WTC11 (cell line): ENCODE data around the gene EP400. TPM values are rescaled to one million over a fixed set of nuclear protein-coding genes. Genes with fewer than 3 reads are reported as not detected.

Experiments
- ATAC-seq: fragments of 200-7000 bp; cut with Tn5 transposase; 2 replicates; pipeline ENCODE4 v1.10.0; 2021; ENCODE audit warnings: mild to moderate bottlenecking, moderate library complexity
- CTCF ChIA-PET: fragments of 300-600 bp; sonication (Branson Sonifier 250); formaldehyde crosslinking; loops from one replicate; lab custom pipeline; 2021; ENCODE audit warnings: antibody characterized with exemption; lab: Charles Lee
- POLR2A ChIA-PET: fragments of 350-600 bp; sonication (Branson Sonifier 250); formaldehyde crosslinking; loops from one replicate; lab custom pipeline; 2021; ENCODE audit warnings: antibody characterized with exemption; lab: Charles Lee
- DNase-seq: peaks from one replicate; pipeline ENCODE4 v3.0.0; 2021; ENCODE audit warnings: low spot score
- H3K27ac Mint-ChIP-seq: 2 replicates; pipeline ENCODE4 v1.8.0; 2021; ENCODE audit warnings: mixed read lengths
- H3K27me3 Mint-ChIP-seq: 2 replicates; pipeline ENCODE4 v1.8.0; 2021; ENCODE audit warnings: low read depth, mild to moderate bottlenecking, moderate library complexity, mixed read lengths
- H3K36me3 Mint-ChIP-seq: 2 replicates; pipeline ENCODE4 v1.8.0; 2021; ENCODE audit warnings: mixed read lengths
- H3K4me1 Mint-ChIP-seq: 2 replicates; pipeline ENCODE4 v1.8.0; 2022; ENCODE audit warnings: mixed read lengths
- H3K4me3 Mint-ChIP-seq: 2 replicates; pipeline ENCODE4 v1.8.0; 2021; ENCODE audit warnings: mild to moderate bottlenecking, moderate library complexity, mixed read lengths
- H3K9me3 Mint-ChIP-seq: 2 replicates; pipeline ENCODE4 v1.8.0; 2021; ENCODE audit warnings: mixed read lengths
- ETV6 ChIP-seq: sonication (generic); formaldehyde crosslinking; IDR thresholded peaks from 2 replicates; pipeline ENCODE4 v1.8.1; 2022; ENCODE audit warnings: mild to moderate bottlenecking, missing genetic modification reagents
- HMGA2 ChIP-seq: fragments of 250-450 bp; sonication (Bioruptor Pico); IDR thresholded peaks from 2 replicates; pipeline ENCODE4 v1.4.0; 2021; ENCODE audit warnings: mild to moderate bottlenecking, moderate library complexity
- NR2C2 ChIP-seq: sonication (generic); formaldehyde crosslinking; IDR thresholded peaks from 2 replicates; pipeline ENCODE4 v1.8.0; 2022; ENCODE audit warnings: mild to moderate bottlenecking, missing genetic modification reagents
- RORB ChIP-seq: fragments of 250-450 bp; sonication (Bioruptor Pico); IDR thresholded peaks from 2 replicates; pipeline ENCODE4 v1.9.0; 2021; ENCODE audit warnings: mild to moderate bottlenecking
- SMAD3 ChIP-seq: sonication (generic); formaldehyde crosslinking; IDR thresholded peaks from 2 replicates; pipeline ENCODE4 v1.8.0; 2022; ENCODE audit warnings: missing genetic modification reagents, mild to moderate bottlenecking, borderline replicate concordance
- TCF7 ChIP-seq: sonication (generic); formaldehyde crosslinking; IDR thresholded peaks from 2 replicates; pipeline ENCODE4 v1.8.0; 2022; ENCODE audit warnings: mild to moderate bottlenecking, low read depth, missing genetic modification reagents, moderate library complexity
- ZBTB21 ChIP-seq: sonication (generic); formaldehyde crosslinking; IDR thresholded peaks from 2 replicates; pipeline ENCODE4 v1.8.1; 2023; ENCODE audit warnings: mild to moderate bottlenecking, missing genetic modification reagents, borderline replicate concordance
- ZNF416 ChIP-seq: fragments of 250-450 bp; sonication (Bioruptor Pico); IDR thresholded peaks from 2 replicates; pipeline ENCODE4 v1.9.0; 2021; ENCODE audit warnings: mild to moderate bottlenecking, inconsistent platforms
- ZNF423 ChIP-seq: fragments of 250-450 bp; sonication (Bioruptor Pico); IDR thresholded peaks from 2 replicates; pipeline ENCODE4 v2.1.2; 2022; ENCODE audit warnings: mild to moderate bottlenecking, moderate library complexity
- total RNA-seq: library from RNA; stranded (reverse); gene quantifications from 3 replicates; pipeline ENCODE4 v1.2.3, GENCODE V29; 2021
- TF ChIP-seq, protein P1 (sequence below): fragments of 250-450 bp; sonication (Bioruptor Pico); IDR thresholded peaks from 2 replicates; pipeline ENCODE4 v2.1.2; 2022; ENCODE audit warnings: mild to moderate bottlenecking, moderate library complexity
- TF ChIP-seq, protein P2 (sequence below): fragments of 250-450 bp; sonication (Bioruptor Pico); IDR thresholded peaks from 2 replicates; pipeline ENCODE4 v1.8.0; 2021; ENCODE audit warnings: mild to moderate bottlenecking
- TF ChIP-seq, protein P3 (sequence below): sonication (generic); formaldehyde crosslinking; IDR thresholded peaks from 2 replicates; pipeline ENCODE4 v1.8.1; 2022; ENCODE audit warnings: low read depth, missing genetic modification reagents, borderline replicate concordance
- TF ChIP-seq, protein P4 (sequence below): sonication (generic); formaldehyde crosslinking; IDR thresholded peaks from 2 replicates; pipeline ENCODE4 v1.8.1; 2023; ENCODE audit warnings: mild to moderate bottlenecking, missing genetic modification reagents, moderate library complexity
- TF ChIP-seq, protein P5 (sequence below): fragments of 250-450 bp; sonication (Bioruptor Pico); IDR thresholded peaks from 2 replicates; pipeline ENCODE4 v1.9.0; 2021; ENCODE audit warnings: moderate library complexity, mild to moderate bottlenecking, inconsistent platforms, borderline replicate concordance
- TF ChIP-seq, protein P6 (sequence below): sonication (generic); formaldehyde crosslinking; IDR thresholded peaks from 2 replicates; pipeline ENCODE4 v1.8.0; 2022; ENCODE audit warnings: mild to moderate bottlenecking, missing genetic modification reagents

The EP400 gene
- total RNA-seq, 1 experiment from 2014 or later: 75.8 TPM

DNA sequence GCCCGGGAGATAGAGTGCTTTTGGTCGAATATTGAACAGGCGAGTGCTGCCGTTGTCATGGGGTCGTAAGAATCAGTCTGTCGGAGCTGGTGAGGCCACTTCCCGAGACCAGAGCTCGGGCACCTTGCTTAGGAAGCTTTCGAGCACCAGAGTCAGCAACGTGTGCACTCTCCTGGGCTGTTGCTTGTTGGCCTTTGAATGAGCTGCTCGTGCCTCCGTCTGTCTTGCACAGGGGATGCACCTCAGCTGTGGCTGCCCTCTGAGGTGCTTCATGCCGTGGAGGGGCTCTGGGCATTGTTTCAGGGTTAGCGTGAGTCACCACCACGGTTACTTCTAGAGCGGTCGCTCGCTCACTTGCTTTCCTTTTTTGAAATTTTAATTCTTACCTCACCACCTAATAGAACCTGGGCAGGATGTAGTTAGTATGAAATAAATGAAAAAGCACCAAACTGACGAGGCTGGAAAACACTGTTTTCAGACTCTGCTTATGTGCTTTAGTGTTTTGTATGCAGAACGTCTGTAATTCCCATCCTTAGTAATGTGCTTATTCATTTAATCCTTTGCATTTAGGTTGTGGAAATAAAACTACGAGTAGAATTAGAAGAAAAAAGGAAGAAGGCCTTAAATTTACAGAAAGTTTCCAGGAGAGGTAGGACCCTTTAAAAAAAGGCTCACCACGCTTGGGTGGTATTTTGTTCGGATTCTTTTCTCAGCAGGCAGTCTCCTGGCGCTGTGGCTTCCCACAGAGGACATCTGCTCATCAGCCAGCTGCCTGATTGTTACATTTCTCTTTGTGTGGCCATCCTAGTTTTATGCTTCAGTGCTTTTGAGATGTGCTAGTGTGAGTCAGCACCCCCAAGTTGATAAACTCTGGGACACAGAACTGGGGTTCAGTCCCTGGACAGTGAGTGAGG is 40.6 kb downstream of the EP400 start:
- no peak for TF ChIP-seq HMGA2 (CRISPR knock-in tag)
- peak; percentile 90 for TF ChIP-seq ZNF423
- TF ChIP-seq, protein P1, sequence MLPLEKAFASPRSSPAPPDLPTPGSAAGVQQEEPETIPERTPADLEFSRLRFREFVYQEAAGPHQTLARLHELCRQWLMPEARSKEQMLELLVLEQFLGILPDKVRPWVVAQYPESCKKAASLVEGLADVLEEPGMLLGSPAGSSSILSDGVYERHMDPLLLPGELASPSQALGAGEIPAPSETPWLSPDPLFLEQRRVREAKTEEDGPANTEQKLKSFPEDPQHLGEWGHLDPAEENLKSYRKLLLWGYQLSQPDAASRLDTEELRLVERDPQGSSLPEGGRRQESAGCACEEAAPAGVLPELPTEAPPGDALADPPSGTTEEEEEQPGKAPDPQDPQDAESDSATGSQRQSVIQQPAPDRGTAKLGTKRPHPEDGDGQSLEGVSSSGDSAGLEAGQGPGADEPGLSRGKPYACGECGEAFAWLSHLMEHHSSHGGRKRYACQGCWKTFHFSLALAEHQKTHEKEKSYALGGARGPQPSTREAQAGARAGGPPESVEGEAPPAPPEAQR (CRISPR knock-in tag): no peak
- TF ChIP-seq, protein P2, sequence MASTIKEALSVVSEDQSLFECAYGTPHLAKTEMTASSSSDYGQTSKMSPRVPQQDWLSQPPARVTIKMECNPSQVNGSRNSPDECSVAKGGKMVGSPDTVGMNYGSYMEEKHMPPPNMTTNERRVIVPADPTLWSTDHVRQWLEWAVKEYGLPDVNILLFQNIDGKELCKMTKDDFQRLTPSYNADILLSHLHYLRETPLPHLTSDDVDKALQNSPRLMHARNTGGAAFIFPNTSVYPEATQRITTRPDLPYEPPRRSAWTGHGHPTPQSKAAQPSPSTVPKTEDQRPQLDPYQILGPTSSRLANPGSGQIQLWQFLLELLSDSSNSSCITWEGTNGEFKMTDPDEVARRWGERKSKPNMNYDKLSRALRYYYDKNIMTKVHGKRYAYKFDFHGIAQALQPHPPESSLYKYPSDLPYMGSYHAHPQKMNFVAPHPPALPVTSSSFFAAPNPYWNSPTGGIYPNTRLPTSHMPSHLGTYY: no peak
- no peaks in the 10 kb centered on the region for H3K27me3 Mint-ChIP-seq
- H3K36me3 Mint-ChIP-seq: peaks cover 59% of the 10 kb centered on the region
- H3K4me1 Mint-ChIP-seq: peaks cover 49% of the 10 kb centered on the region
- ATAC-seq (peak; percentile 78), DNase-seq (peak; percentile 55)
- peak overlapping the region; percentile 43 for H3K4me3 Mint-ChIP-seq
- H3K9me3 Mint-ChIP-seq: no peaks in the 10 kb centered on the region
- CTCF ChIA-PET: interaction anchor here (1.2 to 1.8 kb wide), 3 partner anchors 12 to 161 kb away, joined by 3 to 7 read pairs (median 5); partner anchors contain the start of gene EP400
- POLR2A ChIA-PET: no interaction called here
- peak overlapping the region; percentile 99 for H3K27ac Mint-ChIP-seq

DNA sequence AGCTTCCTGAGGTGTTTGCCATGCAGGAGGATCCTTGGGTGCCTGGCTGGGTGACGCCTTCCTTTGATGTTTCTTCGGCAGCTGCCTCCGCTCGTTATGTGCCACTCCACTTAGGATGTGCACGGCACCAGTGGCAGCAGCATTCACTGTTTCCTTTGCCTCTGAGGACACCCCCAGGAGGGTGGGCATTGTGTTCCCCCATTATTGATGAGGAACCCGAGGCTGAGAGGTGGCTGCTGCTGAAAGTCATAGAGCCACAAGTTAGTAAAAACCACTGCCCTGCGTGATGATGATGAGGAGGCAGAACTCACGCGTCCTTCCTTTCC is 41.2 kb downstream of the EP400 start:
- ATAC-seq (peak; percentile 5), DNase-seq (no peak)
- ChIA-PET CTCF (interaction anchor here (0.7 to 1.8 kb wide), 3 partner anchors 11 to 41 kb away, joined by 4 to 7 read pairs (median 5); partner anchors contain the start of gene EP400), POLR2A (no interaction called here)
- Mint-ChIP-seq H3K9me3 (no peaks in the 10 kb centered on the region), H3K4me1 (peaks cover 49% of the 10 kb centered on the region), H3K27me3 (no peaks in the 10 kb centered on the region), H3K36me3 (peaks cover 60% of the 10 kb centered on the region), H3K27ac (peak overlapping the region; percentile 99), H3K4me3 (peak overlapping the region; percentile 43)
- TF ChIP-seq ETV6 (CRISPR knock-in tag): no peak
- 0 out of 2 replicates have a peak, but pooled peaks have one; percentile 1 for TF ChIP-seq ZNF423

DNA sequence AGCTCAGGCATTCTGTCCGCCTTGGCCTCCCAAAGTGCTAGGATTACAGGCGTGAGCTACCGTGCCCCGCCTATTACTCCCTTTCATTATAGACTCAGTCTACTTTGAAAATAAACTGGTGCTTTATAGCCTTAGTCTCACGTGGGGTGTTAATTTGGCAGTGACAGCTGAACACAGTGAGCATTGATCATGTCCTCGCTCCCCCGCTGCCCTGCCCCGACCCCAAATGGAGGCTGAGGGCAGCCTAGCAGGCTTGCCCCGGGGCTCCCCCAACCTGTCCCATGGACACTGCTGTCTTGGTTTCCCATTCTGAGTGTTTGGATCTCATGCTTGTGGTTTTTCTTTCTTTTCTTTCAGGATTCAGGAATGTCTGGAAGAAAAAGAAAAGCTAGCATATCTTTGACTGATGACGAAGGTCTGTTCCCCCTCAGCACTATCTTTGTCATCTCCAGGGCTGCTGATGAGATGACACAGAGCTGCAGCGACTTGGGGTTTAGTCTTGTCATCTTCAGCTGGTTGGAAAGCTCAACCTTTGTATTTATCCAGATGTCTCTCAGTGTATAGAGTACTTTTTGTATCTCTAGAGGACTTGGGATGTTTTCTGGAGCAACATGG is 42.2 kb downstream of the EP400 start:
- H3K27me3 Mint-ChIP-seq: no peaks in the 10 kb centered on the region
- TF ChIP-seq, protein P3, sequence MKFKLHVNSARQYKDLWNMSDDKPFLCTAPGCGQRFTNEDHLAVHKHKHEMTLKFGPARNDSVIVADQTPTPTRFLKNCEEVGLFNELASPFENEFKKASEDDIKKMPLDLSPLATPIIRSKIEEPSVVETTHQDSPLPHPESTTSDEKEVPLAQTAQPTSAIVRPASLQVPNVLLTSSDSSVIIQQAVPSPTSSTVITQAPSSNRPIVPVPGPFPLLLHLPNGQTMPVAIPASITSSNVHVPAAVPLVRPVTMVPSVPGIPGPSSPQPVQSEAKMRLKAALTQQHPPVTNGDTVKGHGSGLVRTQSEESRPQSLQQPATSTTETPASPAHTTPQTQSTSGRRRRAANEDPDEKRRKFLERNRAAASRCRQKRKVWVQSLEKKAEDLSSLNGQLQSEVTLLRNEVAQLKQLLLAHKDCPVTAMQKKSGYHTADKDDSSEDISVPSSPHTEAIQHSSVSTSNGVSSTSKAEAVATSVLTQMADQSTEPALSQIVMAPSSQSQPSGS: no peak
- TF ChIP-seq TCF7 (CRISPR knock-in tag) (no peak), ZBTB21 (CRISPR knock-in tag) (no peak), NR2C2 (CRISPR knock-in tag) (no peak), ZNF416 (CRISPR knock-in tag) (no peak), SMAD3 (CRISPR knock-in tag) (no peak), RORB (CRISPR knock-in tag) (no peak)
- TF ChIP-seq, protein P4, sequence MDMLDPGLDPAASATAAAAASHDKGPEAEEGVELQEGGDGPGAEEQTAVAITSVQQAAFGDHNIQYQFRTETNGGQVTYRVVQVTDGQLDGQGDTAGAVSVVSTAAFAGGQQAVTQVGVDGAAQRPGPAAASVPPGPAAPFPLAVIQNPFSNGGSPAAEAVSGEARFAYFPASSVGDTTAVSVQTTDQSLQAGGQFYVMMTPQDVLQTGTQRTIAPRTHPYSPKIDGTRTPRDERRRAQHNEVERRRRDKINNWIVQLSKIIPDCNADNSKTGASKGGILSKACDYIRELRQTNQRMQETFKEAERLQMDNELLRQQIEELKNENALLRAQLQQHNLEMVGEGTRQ (CRISPR knock-in tag): no peak
- TF ChIP-seq, protein P1 (CRISPR knock-in tag): no peak
- TF ChIP-seq, protein P5, sequence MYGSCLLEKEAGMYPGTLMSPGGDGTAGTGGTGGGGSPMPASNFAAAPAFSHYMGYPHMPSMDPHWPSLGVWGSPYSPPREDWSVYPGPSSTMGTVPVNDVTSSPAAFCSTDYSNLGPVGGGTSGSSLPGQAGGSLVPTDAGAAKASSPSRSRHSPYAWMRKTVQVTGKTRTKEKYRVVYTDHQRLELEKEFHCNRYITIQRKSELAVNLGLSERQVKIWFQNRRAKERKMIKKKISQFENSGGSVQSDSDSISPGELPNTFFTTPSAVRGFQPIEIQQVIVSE: no peak
- TF ChIP-seq, protein P6, sequence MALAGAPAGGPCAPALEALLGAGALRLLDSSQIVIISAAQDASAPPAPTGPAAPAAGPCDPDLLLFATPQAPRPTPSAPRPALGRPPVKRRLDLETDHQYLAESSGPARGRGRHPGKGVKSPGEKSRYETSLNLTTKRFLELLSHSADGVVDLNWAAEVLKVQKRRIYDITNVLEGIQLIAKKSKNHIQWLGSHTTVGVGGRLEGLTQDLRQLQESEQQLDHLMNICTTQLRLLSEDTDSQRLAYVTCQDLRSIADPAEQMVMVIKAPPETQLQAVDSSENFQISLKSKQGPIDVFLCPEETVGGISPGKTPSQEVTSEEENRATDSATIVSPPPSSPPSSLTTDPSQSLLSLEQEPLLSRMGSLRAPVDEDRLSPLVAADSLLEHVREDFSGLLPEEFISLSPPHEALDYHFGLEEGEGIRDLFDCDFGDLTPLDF (CRISPR knock-in tag): no peak
- no peak for DNase-seq
- no peaks in the 10 kb centered on the region for H3K9me3 Mint-ChIP-seq
- peak overlapping the region; percentile 91; the same call in 1 of the 2 replicates for H3K27ac Mint-ChIP-seq
- peaks cover 46% of the 10 kb centered on the region for H3K4me1 Mint-ChIP-seq
- ATAC-seq: no peak
- CTCF ChIA-PET: interaction anchor here (0.6 to 1.8 kb wide), 3 partner anchors 42 to 900 kb away, joined by 3 to 7 read pairs (median 3); partner anchors contain the start of gene EP400
- POLR2A ChIA-PET: interaction anchor here (0.6 to 0.7 kb wide), 3 partner anchors 42 to 676 kb away, joined by 3 to 4 read pairs (median 3); partner anchors contain the start of gene EP400
- H3K4me3 Mint-ChIP-seq: no peak overlapping the region
- H3K36me3 Mint-ChIP-seq: peaks cover 58% of the 10 kb centered on the region
